ENCODE measurements around the gene JADE2. TPM values are rescaled to one million over a fixed set of nuclear protein-coding genes. Genes with fewer than 3 reads are reported as not detected.
"Not testable (repeated sequence)": the region's sequence is repeated elsewhere in the genome, so short reads cannot be mapped to it uniquely, and the experiment has no call there.

The JADE2 gene
- total and polyA plus RNA-seq, 4 donors = 3.9 to 11.4 (median 5.5) TPM

DNA sequence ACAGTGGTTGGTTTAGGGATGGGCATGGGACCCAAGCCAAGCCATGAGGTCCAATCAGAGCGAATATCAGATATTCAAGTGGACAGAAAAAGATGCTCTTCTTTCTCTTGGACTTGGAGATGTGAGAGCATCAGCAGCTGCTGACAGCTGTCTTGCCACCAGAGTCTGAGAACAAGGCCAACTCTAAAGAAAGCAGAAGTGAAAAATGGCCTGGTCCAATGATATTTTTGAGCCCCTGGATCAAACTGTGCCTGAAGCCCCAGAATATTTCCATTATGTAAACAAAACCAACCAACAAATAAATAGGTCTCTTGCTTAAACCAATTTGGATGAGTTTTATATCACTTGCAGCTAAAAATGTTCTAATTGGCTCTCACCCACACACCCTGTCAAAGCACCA is 30.7 kb upstream of the JADE2 start:
- Histone ChIP-seq H3K4me3 (ENCODE audit: low read depth in 1 of 3, low read length in 3 of 3) (no peak overlapping the region), H3K9me3 (ENCODE audit: control insufficient read depth in 4 of 4, low read length in 3 of 4) (no peaks in the 10 kb centered on the region), H3K4me1 (ENCODE audit: control insufficient read depth in 4 of 4, insufficient read depth in 4 of 4, low read length in 3 of 4) (no peaks in the 10 kb centered on the region), H3K9ac (ENCODE audit: low read depth in 1 of 2, low read length in 2 of 2) (no peak overlapping the region), H3K27me3 (ENCODE audit: control insufficient read depth in 4 of 4, insufficient read depth in 4 of 4, low read length in 3 of 4) (no peaks in the 10 kb centered on the region), H3K27ac (ENCODE audit: low read depth in 1 of 2, low read length in 2 of 2) (no peak overlapping the region), H3K36me3 (ENCODE audit: control insufficient read depth in 4 of 4, insufficient read depth in 3 of 4, low read depth in 1 of 4, low read length in 3 of 4) (no peaks in the 10 kb centered on the region)
- TF ChIP-seq RXRA (IDR thresholded peaks at IDR 0.05) (no peak), NR2F2 (IDR thresholded peaks at IDR 0.05) (no peak), FOXA1 (IDR thresholded peaks at IDR 0.05) (no peak), RAD21 (IDR thresholded peaks at IDR 0.05) (no peak)
- TF ChIP-seq, protein P1, sequence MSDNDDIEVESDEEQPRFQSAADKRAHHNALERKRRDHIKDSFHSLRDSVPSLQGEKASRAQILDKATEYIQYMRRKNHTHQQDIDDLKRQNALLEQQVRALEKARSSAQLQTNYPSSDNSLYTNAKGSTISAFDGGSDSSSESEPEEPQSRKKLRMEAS (IDR thresholded peaks at IDR 0.05) = no peak
- TF ChIP-seq, protein P2, sequence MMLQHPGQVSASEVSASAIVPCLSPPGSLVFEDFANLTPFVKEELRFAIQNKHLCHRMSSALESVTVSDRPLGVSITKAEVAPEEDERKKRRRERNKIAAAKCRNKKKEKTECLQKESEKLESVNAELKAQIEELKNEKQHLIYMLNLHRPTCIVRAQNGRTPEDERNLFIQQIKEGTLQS (IDR thresholded peaks at IDR 0.05) = no peak
- 87% methylated on average over 1 of the region's 1 CpG for WGBS
- DNase-seq (ENCODE audit: low spot score) = no peak

DNA sequence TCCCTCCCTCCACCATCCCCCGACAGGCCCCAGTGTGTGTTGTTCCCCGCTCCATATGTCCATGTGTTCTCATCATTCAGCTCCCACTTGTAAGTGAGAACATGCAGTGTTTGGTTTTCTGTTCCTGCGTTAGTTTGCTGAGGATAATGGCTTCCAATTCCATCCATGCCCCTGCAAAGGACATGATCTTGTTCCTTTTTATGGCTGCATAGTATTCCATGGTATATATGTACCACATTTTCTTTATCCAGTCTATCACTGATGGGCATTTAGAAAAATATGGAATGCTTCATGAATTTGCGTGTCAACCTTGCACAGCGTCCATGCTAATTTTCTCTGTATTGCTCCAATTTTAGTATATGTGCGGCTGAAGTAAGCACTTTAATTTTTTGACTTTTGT is 25.6 kb upstream of the JADE2 start:
- not testable (repeated sequence) for H3K9me3 ChIP-seq (ENCODE audit: control insufficient read depth in 4 of 4, low read length in 3 of 4); H3K27ac ChIP-seq (ENCODE audit: low read depth in 1 of 2, low read length in 2 of 2); H3K9ac ChIP-seq (ENCODE audit: low read depth in 1 of 2, low read length in 2 of 2); H3K36me3 ChIP-seq (ENCODE audit: control insufficient read depth in 4 of 4, insufficient read depth in 3 of 4, low read depth in 1 of 4, low read length in 3 of 4); H3K27me3 ChIP-seq (ENCODE audit: control insufficient read depth in 4 of 4, insufficient read depth in 4 of 4, low read length in 3 of 4); H3K4me3 ChIP-seq (ENCODE audit: low read depth in 1 of 3, low read length in 3 of 3); DNase-seq (ENCODE audit: low spot score)
- peaks cover 7 to 28% (median 17%) of the 10 kb centered on the region in 4 donors for H3K4me1 ChIP-seq (ENCODE audit: control insufficient read depth in 4 of 4, insufficient read depth in 4 of 4, low read length in 3 of 4)
- WGBS = 98% methylated on average over 6 of the region's 6 CpGs

DNA sequence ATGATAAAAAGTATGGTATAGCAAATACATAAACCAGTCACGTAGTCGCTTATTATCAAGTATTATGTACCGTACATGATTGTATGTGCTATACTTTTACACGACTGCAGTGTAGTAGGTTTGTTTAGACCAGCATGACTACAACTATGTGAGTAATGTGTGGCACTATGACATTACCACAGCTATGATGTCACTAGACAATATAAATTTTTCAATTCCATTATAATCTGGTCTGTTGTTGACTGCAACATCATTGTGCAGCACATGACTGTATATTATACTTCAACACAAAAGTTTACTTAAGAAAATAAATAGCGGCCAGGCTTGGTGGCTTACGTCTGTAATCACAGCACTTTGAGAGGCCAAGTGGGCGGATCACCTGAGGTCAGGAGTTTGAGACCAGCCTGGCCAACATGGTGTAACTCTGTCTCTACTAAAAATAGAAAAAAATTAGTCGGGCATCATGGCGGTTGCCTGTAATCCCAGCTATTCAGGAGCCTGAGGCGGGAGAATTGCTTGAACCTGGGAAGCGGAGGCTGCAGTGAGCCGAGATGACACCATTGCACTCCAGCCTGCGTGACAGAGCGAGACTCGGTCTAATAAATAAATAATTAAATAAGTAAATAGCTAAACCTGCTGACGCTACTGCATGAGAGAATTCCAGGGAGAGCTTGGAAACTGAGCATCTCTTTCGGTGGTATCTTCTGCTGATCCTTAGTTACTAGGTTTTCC is 24.6 kb upstream of the JADE2 start:
- peaks cover 13 to 32% (median 21%) of the 10 kb centered on the region in 4 donors for H3K4me1 ChIP-seq (ENCODE audit: control insufficient read depth in 4 of 4, insufficient read depth in 4 of 4, low read length in 3 of 4)

More for the DNA sequence above, 24.6 kb upstream of the JADE2 start:
- Histone ChIP-seq H3K36me3 (ENCODE audit: control insufficient read depth in 4 of 4, insufficient read depth in 3 of 4, low read depth in 1 of 4, low read length in 3 of 4) (no peaks in the 10 kb centered on the region), H3K27me3 (ENCODE audit: control insufficient read depth in 4 of 4, insufficient read depth in 4 of 4, low read length in 3 of 4) (no peaks in the 10 kb centered on the region), H3K4me3 (ENCODE audit: low read depth in 1 of 3, low read length in 3 of 3) (no peak overlapping the region), H3K27ac (ENCODE audit: low read depth in 1 of 2, low read length in 2 of 2) (no peak overlapping the region), H3K9ac (ENCODE audit: low read depth in 1 of 2, low read length in 2 of 2) (no peak overlapping the region), H3K9me3 (ENCODE audit: control insufficient read depth in 4 of 4, low read length in 3 of 4) (no peaks in the 10 kb centered on the region)
- no peak for DNase-seq (ENCODE audit: low spot score)
- TF ChIP-seq TAF1 (conservative IDR thresholded peaks at IDR 0.05) = no peak
- TF ChIP-seq FOXA2 (IDR thresholded peaks at IDR 0.05) = no peak
- TF ChIP-seq, protein P3, sequence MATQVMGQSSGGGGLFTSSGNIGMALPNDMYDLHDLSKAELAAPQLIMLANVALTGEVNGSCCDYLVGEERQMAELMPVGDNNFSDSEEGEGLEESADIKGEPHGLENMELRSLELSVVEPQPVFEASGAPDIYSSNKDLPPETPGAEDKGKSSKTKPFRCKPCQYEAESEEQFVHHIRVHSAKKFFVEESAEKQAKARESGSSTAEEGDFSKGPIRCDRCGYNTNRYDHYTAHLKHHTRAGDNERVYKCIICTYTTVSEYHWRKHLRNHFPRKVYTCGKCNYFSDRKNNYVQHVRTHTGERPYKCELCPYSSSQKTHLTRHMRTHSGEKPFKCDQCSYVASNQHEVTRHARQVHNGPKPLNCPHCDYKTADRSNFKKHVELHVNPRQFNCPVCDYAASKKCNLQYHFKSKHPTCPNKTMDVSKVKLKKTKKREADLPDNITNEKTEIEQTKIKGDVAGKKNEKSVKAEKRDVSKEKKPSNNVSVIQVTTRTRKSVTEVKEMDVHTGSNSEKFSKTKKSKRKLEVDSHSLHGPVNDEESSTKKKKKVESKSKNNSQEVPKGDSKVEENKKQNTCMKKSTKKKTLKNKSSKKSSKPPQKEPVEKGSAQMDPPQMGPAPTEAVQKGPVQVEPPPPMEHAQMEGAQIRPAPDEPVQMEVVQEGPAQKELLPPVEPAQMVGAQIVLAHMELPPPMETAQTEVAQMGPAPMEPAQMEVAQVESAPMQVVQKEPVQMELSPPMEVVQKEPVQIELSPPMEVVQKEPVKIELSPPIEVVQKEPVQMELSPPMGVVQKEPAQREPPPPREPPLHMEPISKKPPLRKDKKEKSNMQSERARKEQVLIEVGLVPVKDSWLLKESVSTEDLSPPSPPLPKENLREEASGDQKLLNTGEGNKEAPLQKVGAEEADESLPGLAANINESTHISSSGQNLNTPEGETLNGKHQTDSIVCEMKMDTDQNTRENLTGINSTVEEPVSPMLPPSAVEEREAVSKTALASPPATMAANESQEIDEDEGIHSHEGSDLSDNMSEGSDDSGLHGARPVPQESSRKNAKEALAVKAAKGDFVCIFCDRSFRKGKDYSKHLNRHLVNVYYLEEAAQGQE (IDR thresholded peaks at IDR 0.05) = no peak
- TF ChIP-seq YY1 (IDR thresholded peaks at IDR 0.05) = no peak
- TF ChIP-seq GABPA (IDR thresholded peaks at IDR 0.05 in 1 of 2, conservative IDR thresholded peaks at IDR 0.05 in 1 of 2) = no peak
- no peak for TF ChIP-seq FOXA1 (IDR thresholded peaks at IDR 0.05)
- no peak for TF ChIP-seq RXRA (IDR thresholded peaks at IDR 0.05)
- TF ChIP-seq SP1 (IDR thresholded peaks at IDR 0.05) = no peak
- TF ChIP-seq, protein P4, sequence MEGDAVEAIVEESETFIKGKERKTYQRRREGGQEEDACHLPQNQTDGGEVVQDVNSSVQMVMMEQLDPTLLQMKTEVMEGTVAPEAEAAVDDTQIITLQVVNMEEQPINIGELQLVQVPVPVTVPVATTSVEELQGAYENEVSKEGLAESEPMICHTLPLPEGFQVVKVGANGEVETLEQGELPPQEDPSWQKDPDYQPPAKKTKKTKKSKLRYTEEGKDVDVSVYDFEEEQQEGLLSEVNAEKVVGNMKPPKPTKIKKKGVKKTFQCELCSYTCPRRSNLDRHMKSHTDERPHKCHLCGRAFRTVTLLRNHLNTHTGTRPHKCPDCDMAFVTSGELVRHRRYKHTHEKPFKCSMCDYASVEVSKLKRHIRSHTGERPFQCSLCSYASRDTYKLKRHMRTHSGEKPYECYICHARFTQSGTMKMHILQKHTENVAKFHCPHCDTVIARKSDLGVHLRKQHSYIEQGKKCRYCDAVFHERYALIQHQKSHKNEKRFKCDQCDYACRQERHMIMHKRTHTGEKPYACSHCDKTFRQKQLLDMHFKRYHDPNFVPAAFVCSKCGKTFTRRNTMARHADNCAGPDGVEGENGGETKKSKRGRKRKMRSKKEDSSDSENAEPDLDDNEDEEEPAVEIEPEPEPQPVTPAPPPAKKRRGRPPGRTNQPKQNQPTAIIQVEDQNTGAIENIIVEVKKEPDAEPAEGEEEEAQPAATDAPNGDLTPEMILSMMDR (IDR thresholded peaks at IDR 0.05; ENCODE audit: low read depth, low read length, missing input control) = no peak
- TF ChIP-seq EGR1 (IDR thresholded peaks at IDR 0.05; ENCODE audit: low read depth in 2 of 2) = no peak
- TF ChIP-seq HNF4G (IDR thresholded peaks at IDR 0.05) = no peak
- TF ChIP-seq, protein P5, sequence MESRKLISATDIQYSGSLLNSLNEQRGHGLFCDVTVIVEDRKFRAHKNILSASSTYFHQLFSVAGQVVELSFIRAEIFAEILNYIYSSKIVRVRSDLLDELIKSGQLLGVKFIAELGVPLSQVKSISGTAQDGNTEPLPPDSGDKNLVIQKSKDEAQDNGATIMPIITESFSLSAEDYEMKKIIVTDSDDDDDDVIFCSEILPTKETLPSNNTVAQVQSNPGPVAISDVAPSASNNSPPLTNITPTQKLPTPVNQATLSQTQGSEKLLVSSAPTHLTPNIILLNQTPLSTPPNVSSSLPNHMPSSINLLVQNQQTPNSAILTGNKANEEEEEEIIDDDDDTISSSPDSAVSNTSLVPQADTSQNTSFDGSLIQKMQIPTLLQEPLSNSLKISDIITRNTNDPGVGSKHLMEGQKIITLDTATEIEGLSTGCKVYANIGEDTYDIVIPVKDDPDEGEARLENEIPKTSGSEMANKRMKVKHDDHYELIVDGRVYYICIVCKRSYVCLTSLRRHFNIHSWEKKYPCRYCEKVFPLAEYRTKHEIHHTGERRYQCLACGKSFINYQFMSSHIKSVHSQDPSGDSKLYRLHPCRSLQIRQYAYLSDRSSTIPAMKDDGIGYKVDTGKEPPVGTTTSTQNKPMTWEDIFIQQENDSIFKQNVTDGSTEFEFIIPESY (IDR thresholded peaks at IDR 0.05) = no peak
- TF ChIP-seq, protein P1 (IDR thresholded peaks at IDR 0.05) = no peak
- no peak for TF ChIP-seq RAD21 (IDR thresholded peaks at IDR 0.05)
- no peak for TF ChIP-seq JUND (IDR thresholded peaks at IDR 0.05)
- TF ChIP-seq, protein P2 (IDR thresholded peaks at IDR 0.05) = no peak
- no peak for TF ChIP-seq NR2F2 (IDR thresholded peaks at IDR 0.05)
- TF ChIP-seq HNF4A (conservative IDR thresholded peaks at IDR 0.05) = no peak
- 90% methylated on average over 17 of the region's 17 CpGs for WGBS

Data from liver (tissue), 9 donors.